Diencephalon (tissue), 1 donor: ENCODE results near the gene CPNE4. TPM values are rescaled to one million over a fixed set of nuclear protein-coding genes. Genes with fewer than 3 reads are reported as not detected.

Experiments used
- small RNA-seq: library from RNA; depleted of rRNA; stranded (forward); fragments of <200 nt; gene quantifications from one replicate; pipeline ENCODE3, GENCODE V24; 2014
- total RNA-seq: library from RNA; depleted of rRNA; stranded (reverse); fragments of >200 nt; gene quantifications from one replicate; pipeline ENCODE4 v1.2.3, GENCODE V29; 2014

The CPNE4 gene
- 51.4 TPM for total RNA-seq

GRCh38 chr3:132034486-132035464 lies at the start of gene CPNE4:
Gene CPNE4 (minus strand): TSS chr3:132035014.

GRCh38 chr3:131502530-131503319 lies 532.1 kb downstream of the CPNE4 start, which contains the start of gene MRPL3:
Gene MRPL3 (minus strand): TSS chr3:131502971. CDS start chr3:131502821, 150 bp downstream.

Small RNAs within 50 kb of the gene (small RNA-seq; reads per million reads assigned to genes)
- gene AC107027.2 (not detected), gene MIR5704 (not detected)
